Upper lobe of left lung (tissue), 4 donors: ENCODE data around the gene MAP3K2.

Experiments used
- EP300 ChIP-seq, 4 donors: sonication (generic); formaldehyde crosslinking; IDR thresholded peaks; one replicate each; pipeline ENCODE4 v1.5.1; 2017; ENCODE audit warnings: antibody characterized with exemption in 4 of 4, control low read depth in 2 of 4
- POLR2A ChIP-seq, 4 donors: fragments of 450-650 bp; IDR thresholded peaks; one replicate each; pipeline ENCODE4 v1.5.1; 2016 to 2017; ENCODE audit warnings: antibody characterized with exemption in 4 of 4, mild to moderate bottlenecking in 2 of 4
- POLR2AphosphoS5 ChIP-seq, 2 donors: sonication (generic); formaldehyde crosslinking; IDR thresholded peaks; one replicate each; pipeline ENCODE4 v1.5.1; 2017; ENCODE audit warnings: antibody characterized with exemption in 2 of 2
- TF ChIP-seq, protein P1 (sequence below), 6 experiments: fragments of 450-650 bp in 4 of 6; fragments of 200-600 bp in 2 of 6; sonication (generic) in 2 of 6; IDR thresholded peaks; one replicate each; pipeline ENCODE4 v1.5.1; 2016 to 2019; ENCODE audit warnings: antibody characterized with exemption in 6 of 6

DNA sequence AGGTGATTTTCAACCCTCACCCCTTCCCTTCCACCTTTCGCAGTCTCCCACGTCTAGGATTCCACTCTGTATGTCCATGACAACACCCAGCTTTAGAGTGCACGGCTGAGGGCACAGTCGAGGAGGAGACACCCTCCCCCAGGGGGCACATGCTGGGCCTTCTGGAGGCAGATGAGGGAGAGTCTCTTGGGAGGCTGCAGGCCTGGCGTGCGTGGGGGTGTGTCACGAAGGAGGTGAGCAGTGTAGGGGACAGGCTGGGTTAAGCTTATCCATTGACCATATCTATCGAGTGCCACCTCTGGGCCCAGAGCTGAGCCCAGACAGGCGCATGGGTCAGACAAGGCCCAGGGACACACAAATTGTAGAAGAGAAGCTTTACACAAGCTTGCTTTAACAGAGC, 49.3 kb upstream of the MAP3K2 start:
- TF ChIP-seq, protein P1, sequence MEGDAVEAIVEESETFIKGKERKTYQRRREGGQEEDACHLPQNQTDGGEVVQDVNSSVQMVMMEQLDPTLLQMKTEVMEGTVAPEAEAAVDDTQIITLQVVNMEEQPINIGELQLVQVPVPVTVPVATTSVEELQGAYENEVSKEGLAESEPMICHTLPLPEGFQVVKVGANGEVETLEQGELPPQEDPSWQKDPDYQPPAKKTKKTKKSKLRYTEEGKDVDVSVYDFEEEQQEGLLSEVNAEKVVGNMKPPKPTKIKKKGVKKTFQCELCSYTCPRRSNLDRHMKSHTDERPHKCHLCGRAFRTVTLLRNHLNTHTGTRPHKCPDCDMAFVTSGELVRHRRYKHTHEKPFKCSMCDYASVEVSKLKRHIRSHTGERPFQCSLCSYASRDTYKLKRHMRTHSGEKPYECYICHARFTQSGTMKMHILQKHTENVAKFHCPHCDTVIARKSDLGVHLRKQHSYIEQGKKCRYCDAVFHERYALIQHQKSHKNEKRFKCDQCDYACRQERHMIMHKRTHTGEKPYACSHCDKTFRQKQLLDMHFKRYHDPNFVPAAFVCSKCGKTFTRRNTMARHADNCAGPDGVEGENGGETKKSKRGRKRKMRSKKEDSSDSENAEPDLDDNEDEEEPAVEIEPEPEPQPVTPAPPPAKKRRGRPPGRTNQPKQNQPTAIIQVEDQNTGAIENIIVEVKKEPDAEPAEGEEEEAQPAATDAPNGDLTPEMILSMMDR (IDR thresholded peaks at IDR 0.05), result no peak
- TF ChIP-seq POLR2A (IDR thresholded peaks at IDR 0.05) (no peak), EP300 (IDR thresholded peaks at IDR 0.05) (no peak), POLR2AphosphoS5 (IDR thresholded peaks at IDR 0.05) (no peak)
